NCI-H82 (cell line): ENCODE measurements around the gene ATAD3A.
A peak's percentile ranks its signal among the peaks of the same experiment; 100 is the strongest.
"Not testable (repeated sequence)": the region's sequence is repeated elsewhere in the genome, so short reads cannot be mapped to it uniquely, and the experiment has no call there.

ENCODE experiments used
- DNase-seq: peaks from one replicate; lab custom pipeline; 2025; lab: John Stamatoyannopoulos, UW

ATAD3A gene

GRCh38 chr1:1556505-1556904 is 44.5 kb downstream of the ATAD3A start:
- no peak for DNase-seq

- not testable (repeated sequence) for DNase-seq
Observed at GRCh38 chr1:1556961-1557360, 45.0 kb downstream of the ATAD3A start.

- DNase-seq = not testable (repeated sequence)
Observed at GRCh38 chr1:1557688-1558087, 45.7 kb downstream of the ATAD3A start.

GRCh38 chr1:1558591-1558990 is 46.6 kb downstream of the ATAD3A start:
- no peak for DNase-seq

- DNase-seq = no peak
Observed at GRCh38 chr1:1559066-1559465, 47.1 kb downstream of the ATAD3A start.

- no peak for DNase-seq
Observed at GRCh38 chr1:1560178-1560577, 48.2 kb downstream of the ATAD3A start.

GRCh38 chr1:1561801-1562470 is 50.0 kb downstream of the ATAD3A start:
- DNase-seq = no peak

GRCh38 chr1:1562556-1563195 is 50.7 kb downstream of the ATAD3A start:
- DNase-seq = peak; percentile 58

- no peak for DNase-seq
Observed at GRCh38 chr1:1563688-1564087, 51.7 kb downstream of the ATAD3A start.

- DNase-seq = no peak
Observed at GRCh38 chr1:1564268-1564667, 52.3 kb downstream of the ATAD3A start.

- no peak for DNase-seq
Observed at GRCh38 chr1:1565340-1565739, 53.4 kb downstream of the ATAD3A start.

GRCh38 chr1:1567152-1567875 is 55.4 kb downstream of the ATAD3A start:
- no peak for DNase-seq

- DNase-seq = no peak
Observed at GRCh38 chr1:1567891-1568291, 55.9 kb downstream of the ATAD3A start.

GRCh38 chr1:1569341-1569740 is 57.4 kb downstream of the ATAD3A start:
- DNase-seq = no peak

GRCh38 chr1:1573843-1574720 is 62.1 kb downstream of the ATAD3A start:
- peak; percentile 82 for DNase-seq

- DNase-seq = peak; percentile 96
Observed at GRCh38 chr1:1574721-1575537, 63.0 kb downstream of the ATAD3A start, which contains the start of gene SSU72. SSU72 (minus strand) TSS chr1:1574863; CDS start chr1:1574557, 306 bp downstream.

- DNase-seq = no peak
Observed at GRCh38 chr1:1577367-1578011, 65.5 kb downstream of the ATAD3A start.

GRCh38 chr1:1578371-1578940 is 66.5 kb downstream of the ATAD3A start:
- DNase-seq = no peak

- no peak for DNase-seq
Observed at GRCh38 chr1:1582585-1583346, 70.8 kb downstream of the ATAD3A start.
